Esophagus squamous epithelium (tissue), 5 donors: ENCODE results near the gene TMEM74B. TPM values are rescaled to one million over a fixed set of nuclear protein-coding genes. Genes with fewer than 3 reads are reported as not detected.

ENCODE experiments used
- DNase-seq: peaks from one replicate; lab custom pipeline; 2025; lab: John Stamatoyannopoulos, UW
- H3K27ac ChIP-seq, 4 donors: fragments of 200-600 bp; sonication (generic); one replicate each; pipeline ENCODE4 v1.5.1; 2016 to 2019; ENCODE audit warnings: mild to moderate bottlenecking in 1 of 4
- H3K27me3 ChIP-seq, 4 donors: fragments of 200-600 bp; sonication (generic); 1 replicate in 3 of 4; 2 replicates in 1 of 4; pipeline versions ENCODE4 v1.5.1 to v1.6.0; 2017 to 2021; ENCODE audit warnings: antibody characterized with exemption in 1 of 4
- H3K36me3 ChIP-seq, 3 donors: fragments of 200-600 bp; sonication (generic); one replicate each; pipeline ENCODE4 v1.5.1; 2016 to 2019
- H3K4me1 ChIP-seq, 3 donors: fragments of 200-600 bp; sonication (generic); one replicate each; pipeline ENCODE4 v1.5.1; 2017 to 2019
- H3K4me3 ChIP-seq, 4 donors: fragments of 200-600 bp; sonication (generic); 1 replicate in 3 of 4; 2 replicates in 1 of 4; pipeline ENCODE4 v1.5.1; 2016 to 2019; ENCODE audit warnings: mild to moderate bottlenecking in 2 of 4, moderate library complexity in 1 of 4
- H3K9me3 ChIP-seq, 3 donors: fragments of 200-600 bp; sonication (generic); one replicate each; pipeline ENCODE4 v1.5.1; 2016 to 2019
- POLR2A ChIP-seq, 4 donors: fragments of 450-650 bp; IDR thresholded peaks; one replicate each; pipeline ENCODE4 v1.6.1; 2017; ENCODE audit warnings: antibody characterized with exemption in 4 of 4, mild to moderate bottlenecking in 4 of 4, moderate library complexity in 3 of 4
- WGBS, 2 donors: methylation state at CpG; one replicate each; pipeline ENCODE4 v1.1.5; 2018; 5-methylcytosine and 5-hydroxymethylcytosine counted together
- intact Hi-C: fragments of 100-400 bp; cut with DNase I; formaldehyde crosslinking; loops from one replicate; pipeline ENCODE4 v1.15.0; 2022
- total RNA-seq, 4 donors: library from RNA; depleted of rRNA; stranded (reverse); fragments of >200 nt; gene quantifications; one replicate each; pipeline ENCODE4 v1.1.0, GENCODE V29; 2016
- TF ChIP-seq, protein P1 (sequence below), 6 experiments: fragments of 450-650 bp in 4 of 6; fragments of 200-600 bp in 2 of 6; sonication (generic) in 2 of 6; IDR thresholded peaks; one replicate each; pipeline ENCODE4 v1.5.1; 2016 to 2019; ENCODE audit warnings: antibody characterized with exemption in 6 of 6, mild to moderate bottlenecking in 4 of 6, moderate library complexity in 4 of 6
- donor health status: DM: yes; HTN: yes; CAD: no.

The TMEM74B gene
- total RNA-seq, 4 donors from 2014 or later, result 0.13 to 1.1 (median 0.77) TPM

GRCh38 chr20:1204576-1204975 is 19.8 kb upstream of the TMEM74B start:
- H3K4me3 ChIP-seq, result no peak overlapping the region
- DNase-seq, result no peak
- 92% methylated on average over 2 of the region's 2 CpGs; no CpG with 5 or more reads in 1 of the 2 donors for WGBS, 2 donors
- TF ChIP-seq, protein P1, sequence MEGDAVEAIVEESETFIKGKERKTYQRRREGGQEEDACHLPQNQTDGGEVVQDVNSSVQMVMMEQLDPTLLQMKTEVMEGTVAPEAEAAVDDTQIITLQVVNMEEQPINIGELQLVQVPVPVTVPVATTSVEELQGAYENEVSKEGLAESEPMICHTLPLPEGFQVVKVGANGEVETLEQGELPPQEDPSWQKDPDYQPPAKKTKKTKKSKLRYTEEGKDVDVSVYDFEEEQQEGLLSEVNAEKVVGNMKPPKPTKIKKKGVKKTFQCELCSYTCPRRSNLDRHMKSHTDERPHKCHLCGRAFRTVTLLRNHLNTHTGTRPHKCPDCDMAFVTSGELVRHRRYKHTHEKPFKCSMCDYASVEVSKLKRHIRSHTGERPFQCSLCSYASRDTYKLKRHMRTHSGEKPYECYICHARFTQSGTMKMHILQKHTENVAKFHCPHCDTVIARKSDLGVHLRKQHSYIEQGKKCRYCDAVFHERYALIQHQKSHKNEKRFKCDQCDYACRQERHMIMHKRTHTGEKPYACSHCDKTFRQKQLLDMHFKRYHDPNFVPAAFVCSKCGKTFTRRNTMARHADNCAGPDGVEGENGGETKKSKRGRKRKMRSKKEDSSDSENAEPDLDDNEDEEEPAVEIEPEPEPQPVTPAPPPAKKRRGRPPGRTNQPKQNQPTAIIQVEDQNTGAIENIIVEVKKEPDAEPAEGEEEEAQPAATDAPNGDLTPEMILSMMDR (IDR thresholded peaks at IDR 0.05), result no peak
- TF ChIP-seq POLR2A (IDR thresholded peaks at IDR 0.05), result no peak
- peaks cover 0 to 28% (median 0%) of the 10 kb centered on the region in 3 donors for H3K4me1 ChIP-seq
- H3K36me3 ChIP-seq, result no peaks in the 10 kb centered on the region
- peak overlapping the region in 1 of 4 donors; percentile 68 for H3K27ac ChIP-seq
- intact Hi-C loops, result no loop called here
- H3K27me3 ChIP-seq, result peaks cover 0 to 14% (median 0%) of the 10 kb centered on the region in 4 donors
- no peaks in the 10 kb centered on the region for H3K9me3 ChIP-seq

DNA sequence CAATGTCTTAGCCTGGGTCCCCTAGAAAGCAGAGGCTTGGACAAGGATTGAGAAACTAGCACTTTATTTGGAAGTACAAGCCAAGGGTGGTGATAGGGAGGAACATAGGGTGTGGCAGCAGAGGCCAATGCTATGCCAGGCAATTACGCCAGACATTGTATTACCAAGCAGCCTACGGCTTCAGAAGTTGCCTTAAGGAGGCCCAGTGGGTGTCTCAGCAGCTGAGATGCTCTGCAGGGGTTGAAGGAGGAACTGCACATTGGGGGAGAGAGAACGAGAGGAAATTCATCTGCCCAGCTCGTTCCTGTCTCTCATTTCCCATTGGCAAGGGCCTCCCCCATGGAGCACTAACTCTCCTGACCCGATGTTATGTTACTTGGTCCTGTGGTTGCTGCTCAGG is 19.3 kb upstream of the TMEM74B start:
- WGBS, 2 donors, result 27 to 49% methylated on average over 5 of the region's 5 CpGs
- H3K4me3 ChIP-seq, result no peak overlapping the region
- peaks cover 0 to 11% (median 0%) of the 10 kb centered on the region in 4 donors for H3K27me3 ChIP-seq
- DNase-seq, result no peak
- H3K36me3 ChIP-seq, result no peaks in the 10 kb centered on the region
- H3K27ac ChIP-seq, result peak overlapping the region; percentile 26 to 69 (median 48)
- intact Hi-C loops, result no loop called here
- no peaks in the 10 kb centered on the region for H3K9me3 ChIP-seq
- TF ChIP-seq, protein P1 (IDR thresholded peaks at IDR 0.05), result no peak
- no peak for TF ChIP-seq POLR2A (IDR thresholded peaks at IDR 0.05)
- peaks cover 0 to 28% (median 0%) of the 10 kb centered on the region in 3 donors for H3K4me1 ChIP-seq

DNA sequence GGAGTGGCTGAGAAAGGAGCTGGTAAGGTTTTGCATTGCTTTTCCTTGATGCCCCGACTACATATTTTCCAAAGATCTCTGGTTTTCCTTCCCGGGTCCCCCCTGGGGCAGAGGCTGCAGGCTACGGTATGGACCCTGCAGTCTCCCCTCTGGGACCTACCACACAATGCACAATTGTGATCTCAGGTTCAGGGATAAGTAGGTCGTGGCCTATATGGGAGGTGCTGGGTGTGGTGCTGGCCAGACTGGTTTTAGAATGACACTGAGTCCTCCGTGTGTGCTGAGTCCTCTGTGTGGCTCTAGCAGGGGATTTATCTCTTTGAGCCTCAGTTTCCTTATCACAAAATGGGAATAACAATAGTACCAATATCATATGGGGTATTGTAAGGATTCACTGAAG is 18.8 kb upstream of the TMEM74B start:
- Histone ChIP-seq H3K27ac (peak overlapping the region; percentile 26 to 69 (median 48)), H3K4me1 (peaks cover 0 to 28% (median 0%) of the 10 kb centered on the region in 3 donors), H3K4me3 (no peak overlapping the region), H3K27me3 (peaks cover 0 to 7% (median 0%) of the 10 kb centered on the region in 4 donors), H3K36me3 (no peaks in the 10 kb centered on the region), H3K9me3 (no peaks in the 10 kb centered on the region)
- DNase-seq, result no peak
- intact Hi-C loops, result no loop called here
- WGBS, 2 donors, result 37 to 61% methylated on average over 4 to 5 of the region's 5 CpGs
- TF ChIP-seq, protein P1 (IDR thresholded peaks at IDR 0.05), result no peak
- no peak for TF ChIP-seq POLR2A (IDR thresholded peaks at IDR 0.05)

DNA sequence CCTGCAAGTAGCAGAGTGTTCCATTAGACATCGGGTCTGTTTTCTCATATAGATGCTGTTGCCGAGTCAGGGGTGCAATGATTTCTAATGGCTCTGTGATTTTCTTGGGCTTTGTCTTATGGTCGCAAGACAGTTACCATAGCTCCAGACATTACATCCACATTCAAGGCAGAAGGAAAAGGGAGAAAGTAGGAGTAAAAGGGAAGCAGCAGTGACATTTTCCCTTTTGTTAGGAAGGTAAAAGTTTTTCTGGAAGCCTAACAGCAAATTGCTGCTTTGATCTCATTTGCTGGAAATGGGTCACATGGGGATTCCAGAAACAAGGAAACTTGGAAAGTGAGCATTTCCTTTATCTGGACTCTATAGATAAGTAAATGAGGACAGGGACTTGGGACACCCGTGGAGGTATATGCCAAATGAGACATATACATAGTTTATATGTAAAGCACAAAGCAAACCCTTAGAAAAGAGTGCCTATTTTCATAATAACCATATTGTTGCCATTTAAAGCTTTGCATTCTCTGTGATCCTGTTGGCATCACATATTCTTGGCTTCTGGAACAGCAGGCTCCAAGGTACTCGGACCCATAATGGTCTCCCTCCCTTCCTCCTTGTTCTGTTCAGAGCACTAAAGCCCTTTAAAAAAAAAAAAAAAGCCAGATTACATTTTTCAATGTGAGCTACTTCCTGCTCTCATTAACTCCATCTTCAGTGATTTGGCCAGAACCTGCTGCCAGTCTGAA is 18.2 kb upstream of the TMEM74B start, which contains the start of gene C20orf202:
TSS of gene C20orf202 (plus strand) at position 693 of the 743 bp plus-strand sequence. CDS start 132 bp downstream, outside the sequence.
- Histone ChIP-seq H3K4me3 (no peak within 1 kb of the TSS), H3K27me3 (peaks cover 0 to 5% (median 0%) of the 10 kb centered on the region in 4 donors), H3K9me3 (no peaks in the 10 kb centered on the region), H3K36me3 (no peaks in the 10 kb centered on the region), H3K4me1 (peaks cover 0 to 28% (median 0%) of the 10 kb centered on the region in 3 donors), H3K27ac (peak within 1 kb of the TSS; percentile 26 to 69 (median 48))
- no peak for DNase-seq
- intact Hi-C loops, result no loop called here
- 67 to 71% methylated on average over 5 of the region's 5 CpGs for WGBS, 2 donors
- TF ChIP-seq POLR2A (IDR thresholded peaks at IDR 0.05), result no peak
- TF ChIP-seq, protein P1 (IDR thresholded peaks at IDR 0.05), result no peak

DNA sequence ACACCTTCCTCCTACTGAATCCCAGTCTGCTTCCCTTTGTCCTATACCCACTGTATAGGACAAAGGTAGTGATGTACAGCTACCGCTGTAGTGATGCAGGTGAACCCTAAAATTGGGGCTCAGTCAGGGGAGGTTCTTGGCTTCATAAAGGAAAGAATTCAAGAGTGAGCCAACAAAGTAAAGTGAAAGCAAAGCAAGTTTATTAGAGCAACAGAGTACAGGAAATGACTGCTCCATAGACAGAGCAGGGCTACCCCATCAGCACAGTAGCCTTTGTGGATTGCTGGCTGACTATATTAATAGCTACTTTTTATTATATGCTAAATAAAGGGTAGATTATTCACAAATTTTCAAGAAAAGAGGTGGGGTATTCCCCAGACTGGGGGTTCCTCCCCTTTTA is 15.2 kb upstream of the TMEM74B start:
- WGBS, 2 donors, result 77 to 88% methylated on average over 1 of the region's 1 CpG
- TF ChIP-seq, protein P1 (IDR thresholded peaks at IDR 0.05), result no peak
- TF ChIP-seq POLR2A (IDR thresholded peaks at IDR 0.05), result no peak
- Histone ChIP-seq H3K36me3 (no peaks in the 10 kb centered on the region), H3K27ac (peak overlapping the region in 1 of 4 donors; percentile 10), H3K9me3 (no peaks in the 10 kb centered on the region), H3K4me1 (peaks cover 0 to 28% (median 0%) of the 10 kb centered on the region in 3 donors), H3K4me3 (no peak overlapping the region), H3K27me3 (peaks cover 0 to 5% (median 0%) of the 10 kb centered on the region in 4 donors)
- intact Hi-C loops, result no loop called here
- DNase-seq, result no peak
